ENCODE data around the gene KIF5C.
"Not testable (repeated sequence)": the region's sequence is repeated elsewhere in the genome, so short reads cannot be mapped to it uniquely, and the experiment has no call there.

The KIF5C gene

GRCh38 chr2:148874868-148875341 is at the start of gene KIF5C:
Gene KIF5C (plus strand): TSS chr2:148875227. CDS start chr2:148875618, 391 bp downstream.
- DNase-seq = peak; percentile 89

- no peak for DNase-seq
Observed at GRCh38 chr2:148826791-148827190, 48.2 kb upstream of the KIF5C start.

GRCh38 chr2:148828941-148829340 is 46.1 kb upstream of the KIF5C start:
- no peak for DNase-seq

- no peak for DNase-seq
Observed at GRCh38 chr2:148829618-148830017, 45.4 kb upstream of the KIF5C start.

DNA sequence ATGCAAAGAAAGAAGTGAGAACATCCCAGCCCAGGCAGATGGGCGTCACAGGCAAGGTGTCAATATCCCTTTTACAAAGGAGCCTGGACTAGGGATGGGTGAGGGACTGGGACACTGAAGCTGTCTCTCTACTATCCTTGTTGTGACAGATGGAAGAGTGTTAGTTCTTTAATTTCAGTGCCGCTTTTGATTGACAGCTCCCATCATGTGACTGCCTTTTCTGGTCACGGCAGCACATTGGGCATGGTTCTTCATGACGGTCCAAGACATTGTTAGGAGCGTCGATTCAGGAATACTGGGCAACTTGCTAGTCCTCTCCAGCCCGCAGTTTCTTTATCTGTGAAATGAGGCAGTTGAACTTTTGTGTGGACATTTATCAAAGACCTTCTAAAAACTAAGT is 42.4 kb upstream of the KIF5C start:
- no peak for DNase-seq

DNA sequence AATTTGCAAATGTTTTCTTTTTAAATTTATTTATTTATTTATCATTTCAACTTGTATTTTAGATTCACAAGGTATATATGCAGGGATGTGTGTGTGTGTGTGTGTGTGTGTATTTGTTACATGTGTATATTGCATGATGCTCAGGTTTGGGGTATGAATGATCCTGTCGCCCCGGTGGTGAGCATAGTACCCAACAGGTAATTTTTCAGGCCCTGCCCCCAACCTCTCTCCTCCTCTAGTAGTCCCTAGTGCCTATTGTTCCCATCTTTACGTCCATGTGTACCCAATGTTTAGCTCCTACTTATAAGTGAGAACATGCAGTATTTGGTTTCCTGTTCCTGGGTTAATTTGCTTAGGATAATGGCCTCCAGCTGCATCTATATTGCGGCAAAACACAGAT is 33.0 kb upstream of the KIF5C start:
- DNase-seq = no peak

- no peak for DNase-seq
Observed at GRCh38 chr2:148848146-148848545, 26.9 kb upstream of the KIF5C start.

GRCh38 chr2:148853458-148853857 is 21.6 kb upstream of the KIF5C start:
- DNase-seq = no peak

DNA sequence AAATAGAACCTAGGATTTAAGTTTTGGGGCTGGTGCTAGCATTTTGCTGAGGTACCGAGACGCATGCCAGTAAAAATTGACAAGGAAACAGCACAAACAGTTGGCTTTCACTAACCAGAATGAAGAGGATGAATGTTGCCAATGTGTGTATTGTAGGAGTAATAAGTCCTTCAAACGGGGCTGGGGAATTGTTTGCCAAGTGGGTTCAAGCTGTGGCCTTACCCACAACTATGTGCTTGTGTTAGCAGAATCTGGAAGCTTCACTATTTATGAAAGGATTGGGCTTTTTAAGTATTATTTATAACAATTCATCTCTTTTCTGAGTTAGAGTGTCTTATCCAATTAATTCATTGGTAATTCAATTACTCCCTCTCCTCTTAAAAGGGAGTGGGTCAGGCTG is 15.0 kb upstream of the KIF5C start:
- no peak for DNase-seq

DNA sequence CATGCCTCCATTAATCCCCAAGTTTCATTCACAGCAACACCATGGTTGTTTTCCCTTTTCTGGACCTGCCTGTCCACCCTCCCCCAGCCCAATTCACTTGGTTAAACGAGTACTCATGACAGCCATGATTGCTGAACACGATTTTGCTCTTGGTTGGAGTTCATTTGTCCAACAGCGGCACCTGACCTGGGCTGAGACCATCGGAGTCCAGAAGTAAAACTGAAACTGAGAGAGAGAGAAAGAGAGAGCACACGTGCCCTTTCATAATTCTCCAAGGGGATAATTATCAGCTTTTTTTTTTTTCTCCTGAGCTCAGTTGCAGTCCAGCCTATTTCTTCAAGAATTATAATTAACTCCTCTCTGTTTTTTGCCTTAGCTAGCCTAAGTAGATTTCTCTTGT is 13.7 kb upstream of the KIF5C start:
- no peak for DNase-seq

- not testable (repeated sequence) for DNase-seq
Observed at GRCh38 chr2:148862478-148862877, 12.5 kb upstream of the KIF5C start.

DNA sequence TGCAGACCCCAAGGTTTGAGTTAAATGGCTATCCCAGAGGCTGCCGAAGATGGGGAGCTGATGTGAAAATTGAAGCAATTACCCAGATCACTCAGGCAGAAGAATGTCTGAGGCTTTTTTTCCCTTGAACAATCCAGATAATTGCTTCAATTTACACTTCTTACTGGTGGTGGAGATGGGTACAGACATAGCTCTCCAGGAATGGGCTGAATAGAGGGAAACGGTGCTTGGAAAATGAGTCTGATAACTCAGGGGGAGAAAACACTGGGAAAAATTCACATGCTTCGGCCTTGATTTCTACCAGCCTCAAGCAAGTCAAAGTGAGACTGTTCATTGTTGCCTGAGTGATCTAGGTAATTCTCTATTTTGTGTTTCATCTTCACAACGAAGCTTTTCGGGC is 9.5 kb upstream of the KIF5C start:
- no peak for DNase-seq

- no peak for DNase-seq
Observed at GRCh38 chr2:148866091-148866490, 8.9 kb upstream of the KIF5C start.

DNA sequence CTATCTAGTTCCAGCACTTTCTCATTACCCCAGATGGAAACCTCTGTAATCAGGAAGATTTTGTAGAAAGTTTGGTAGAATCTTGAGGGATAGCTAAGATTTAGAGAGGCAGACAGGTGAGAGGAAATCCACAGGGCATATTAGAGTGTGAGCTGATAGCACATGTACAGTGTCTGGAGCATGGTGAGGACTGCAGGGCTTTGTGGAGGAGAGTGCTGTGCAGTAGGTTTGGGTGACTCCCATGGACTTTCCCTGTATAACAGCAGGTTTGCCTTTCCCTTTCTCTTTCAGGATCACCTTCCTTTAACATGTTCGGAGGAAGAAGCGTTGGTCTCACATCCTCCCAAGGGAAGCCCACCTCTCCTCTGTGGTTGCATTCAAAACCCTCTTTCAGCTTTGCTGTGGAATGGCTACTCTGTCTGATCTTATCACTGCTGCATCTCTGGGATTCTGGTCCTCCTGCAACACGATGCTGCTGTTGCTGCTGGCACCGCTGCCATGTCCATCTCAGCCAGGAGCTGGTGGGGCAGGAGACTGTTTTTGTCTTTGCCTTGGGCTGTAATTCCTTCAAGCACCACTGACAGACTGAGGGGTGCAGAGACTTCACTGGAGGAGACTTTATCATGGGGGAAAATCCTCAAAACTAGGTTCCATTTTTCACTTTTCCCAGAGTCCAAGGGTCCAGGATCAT is 7.8 kb upstream of the KIF5C start:
- DNase-seq = no peak

DNA sequence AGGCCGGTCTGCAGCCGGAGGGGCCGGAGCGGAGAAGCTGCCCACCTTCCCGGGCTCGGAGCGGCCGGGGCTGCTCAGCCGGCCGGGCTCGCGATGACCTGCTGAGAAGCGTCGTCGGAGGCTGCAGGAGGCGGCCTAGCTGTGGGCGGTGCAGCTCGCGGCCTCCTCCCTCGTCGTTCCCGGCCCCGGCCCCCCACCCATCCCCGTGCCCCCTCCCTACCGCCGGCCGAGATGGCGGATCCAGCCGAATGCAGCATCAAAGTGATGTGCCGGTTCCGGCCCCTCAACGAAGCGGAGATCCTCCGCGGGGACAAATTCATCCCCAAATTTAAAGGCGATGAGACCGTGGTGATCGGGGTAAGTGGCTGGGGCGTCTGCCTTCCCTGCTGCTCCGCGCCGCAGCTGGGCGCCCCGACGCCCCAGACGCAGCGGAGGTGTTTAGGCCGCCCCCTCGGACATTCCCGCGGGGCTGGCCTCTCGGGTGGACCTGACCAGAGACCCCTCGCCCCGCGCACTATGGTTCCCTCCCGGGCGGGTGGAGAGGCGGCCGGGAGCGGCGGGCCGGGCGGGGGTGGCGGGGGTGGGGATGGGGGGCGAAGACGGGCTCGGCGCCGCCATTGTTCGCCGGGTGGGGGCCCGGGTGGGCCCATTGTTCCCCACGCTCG is 492 bp downstream of the KIF5C start:
- DNase-seq = peak; percentile 18

- peak; percentile 15 for DNase-seq
Observed at GRCh38 chr2:148876202-148876594, 1.2 kb downstream of the KIF5C start.

DNA sequence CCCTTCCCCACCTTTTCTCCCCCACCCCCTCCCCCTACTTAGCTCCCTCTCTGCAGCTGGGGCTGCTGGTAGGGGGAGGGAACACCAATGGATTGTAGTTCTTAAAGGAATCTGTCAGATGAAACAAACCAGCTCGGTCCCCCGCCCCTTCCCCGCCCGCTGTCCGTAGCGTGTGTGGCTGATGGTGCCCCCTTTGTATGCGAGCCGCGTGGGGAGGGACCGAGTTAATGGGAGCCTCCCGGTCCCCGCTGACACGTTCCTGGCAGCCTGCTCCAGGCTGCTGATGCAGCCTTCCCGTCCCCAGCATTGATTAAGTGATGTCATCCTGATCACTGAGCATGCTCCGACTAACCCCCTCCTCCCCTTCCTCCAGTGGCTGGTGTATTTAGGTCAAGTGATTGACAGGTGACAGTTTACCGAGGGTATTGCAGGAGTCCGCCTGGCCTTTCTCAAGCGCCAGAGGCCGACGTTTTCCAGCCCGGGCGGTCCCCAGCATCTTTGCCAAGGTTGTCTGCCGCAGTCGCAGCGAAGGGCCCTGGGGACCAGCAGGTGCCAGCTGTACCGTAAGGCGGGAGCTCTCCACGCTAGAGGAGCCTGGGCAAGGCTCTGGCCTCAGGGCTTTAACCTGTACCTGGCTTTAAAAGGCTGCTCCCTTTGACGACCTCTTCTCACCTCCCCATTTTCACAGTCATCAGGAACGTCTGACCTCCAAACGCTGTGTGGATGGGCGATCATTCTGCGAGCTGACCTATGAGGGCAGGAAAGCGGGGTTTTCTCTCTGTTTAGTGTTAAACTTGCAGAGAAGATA is 1.8 kb downstream of the KIF5C start:
- peak; percentile 76 for DNase-seq

DNA sequence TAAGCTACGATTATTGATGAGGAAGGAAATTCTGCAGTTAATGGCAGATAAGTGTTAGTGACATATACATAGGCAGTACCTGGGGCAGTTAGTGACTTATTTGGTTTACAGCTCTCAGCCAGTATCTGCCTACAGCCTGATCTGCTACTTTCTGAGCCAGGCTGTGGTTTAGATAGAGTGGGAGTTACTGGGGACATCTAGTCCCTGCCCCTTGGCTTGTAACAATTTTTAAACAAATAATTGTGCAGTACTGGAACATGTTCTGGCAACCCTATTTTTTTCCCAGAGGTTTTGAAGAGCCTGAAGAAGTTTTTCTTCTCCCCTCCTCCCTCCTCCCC is 2.3 kb downstream of the KIF5C start:
- no peak for DNase-seq

DNA sequence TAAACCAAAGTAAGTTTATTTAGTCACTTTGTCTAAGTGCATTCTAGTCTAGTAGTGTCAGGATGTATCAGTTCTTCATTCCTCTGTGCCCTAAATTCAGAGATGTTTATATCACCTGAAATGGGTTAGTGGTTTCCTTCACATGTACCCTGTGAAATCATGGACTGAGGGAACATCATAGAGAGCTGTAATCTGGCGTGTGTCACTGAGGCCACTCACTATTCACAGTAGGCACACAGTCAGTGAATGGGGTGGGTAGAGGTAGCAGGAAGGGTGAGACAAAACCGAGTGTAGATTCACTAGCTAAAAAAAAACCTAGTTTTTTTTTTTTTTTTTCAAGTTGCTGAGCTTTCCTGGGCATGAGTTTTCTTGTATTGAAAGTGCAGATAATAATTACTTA is 5.6 kb downstream of the KIF5C start:
- DNase-seq = no peak

GRCh38 chr2:148882051-148882450 is 7.0 kb downstream of the KIF5C start:
- DNase-seq = no peak

- DNase-seq = no peak
Observed at GRCh38 chr2:148885209-148885608, 10.2 kb downstream of the KIF5C start.

- no peak for DNase-seq
Observed at GRCh38 chr2:148885988-148886387, 11.0 kb downstream of the KIF5C start.

- DNase-seq = peak; percentile 18
Observed at GRCh38 chr2:148887350-148888002, 12.4 kb downstream of the KIF5C start.

Data from CD4-positive, alpha-beta T cell treated with Interleukin-17A for 1 hour (primary cell).